GM12878 (cell line): ENCODE data around the gene MYBBP1A. TPM values are rescaled to one million over a fixed set of nuclear protein-coding genes. Genes with fewer than 3 reads are reported as not detected.

Experiments
- ATAC-seq: fragments of 200-7000 bp; cut with Tn5 transposase; 3 replicates; pipeline ENCODE4 v1.9.1; 2020; ENCODE audit warnings: mild to moderate bottlenecking, moderate library complexity
- BruUV-seq: library from RNA; stranded (reverse); fragments of 400-500 nt; replicated peaks from 2 replicates; lab custom pipeline; 2021; lab: Mats Ljungman, UMichigan
- CTCF ChIA-PET: fragments of 300-600 bp; sonication (Branson Sonifier 250); formaldehyde crosslinking; extraction: SDS; loops from one replicate; lab custom pipeline; 2021; ENCODE audit warnings: inconsistent platforms; lab: Yijun Ruan, JAX
- POLR2A ChIA-PET: fragments of 350-600 bp; formaldehyde crosslinking; extraction: SDS; loops from one replicate; lab custom pipeline; 2021; ENCODE audit warnings: inconsistent platforms; lab: Charles Lee
- RAD21 ChIA-PET: fragments of 300-600 bp; sonication (Branson Sonifier 250); formaldehyde crosslinking; loops from one replicate; lab custom pipeline; 2023; ENCODE audit warnings: antibody characterized with exemption; ENCODE audit not compliant: unreplicated experiment; lab: Charles Lee
- SMC1A ChIA-PET: fragments of 300-600 bp; sonication (Branson Sonifier 250); formaldehyde crosslinking; loops from one replicate; lab custom pipeline; 2023; ENCODE audit not compliant: unreplicated experiment, uncharacterized antibody; lab: Charles Lee
- DNase-seq: peaks from one replicate; pipeline ENCODE4 v3.0.0-alpha.2; 2011; ENCODE audit warnings: low read depth, low spot score
- FAIRE-seq: peaks from 3 replicates; lab custom pipeline; 2011; peaks lifted over from hg19 to GRCh38; lab: Jason Lieb, UNC
- H2AFZ ChIP-seq: 2 replicates; pipeline ENCODE4 v1.6.0; 2011; ENCODE audit warnings: low read depth, low read length, control low read depth; ENCODE audit not compliant: control insufficient read depth
- H3K27ac ChIP-seq: 2 replicates; pipeline ENCODE4 v1.5.1; 2011; ENCODE audit warnings: control low read depth; ENCODE audit not compliant: control insufficient read depth, insufficient read depth
- H3K27me3 ChIP-seq, 2 experiments: replicated peaks in 1 of 2; 2 replicates each; pipeline versions ENCODE4 v1.6.0 to v1.6.1; 2011; ENCODE audit warnings: low read length in 1 of 2; ENCODE audit not compliant: control insufficient read depth in 2 of 2, insufficient read depth in 2 of 2
- H3K36me3 ChIP-seq, 2 experiments: 2 replicates each; pipeline ENCODE4 v1.5.1; 2011; ENCODE audit warnings: low read length in 1 of 2; ENCODE audit not compliant: control insufficient read depth in 2 of 2, insufficient read depth in 2 of 2
- H3K4me1 ChIP-seq: 2 replicates; pipeline ENCODE4 v1.6.1; 2011; ENCODE audit warnings: mild to moderate bottlenecking, low read length, moderate library complexity, mixed read lengths; ENCODE audit not compliant: control insufficient read depth, insufficient read depth
- H3K4me2 ChIP-seq: 2 replicates; pipeline ENCODE4 v1.6.0; 2011; ENCODE audit warnings: control low read depth; ENCODE audit not compliant: control insufficient read depth, insufficient read depth
- H3K4me3 ChIP-seq: fragments of 200-600 bp; sonication (generic); 2 replicates; pipeline ENCODE4 v1.5.1; 2016
- H3K79me2 ChIP-seq: 2 replicates; pipeline ENCODE4 v1.6.0; 2011; ENCODE audit warnings: low read length; ENCODE audit not compliant: control insufficient read depth, insufficient read depth
- H3K9ac ChIP-seq: 2 replicates; pipeline ENCODE4 v1.8.0; 2011; ENCODE audit warnings: low read length, control low read depth, mixed read lengths; ENCODE audit not compliant: control insufficient read depth, insufficient read depth
- H3K9me3 ChIP-seq: replicated peaks from 3 replicates; pipeline ENCODE4 v1.5.1; 2011; ENCODE audit warnings: mild to moderate bottlenecking, low read length; ENCODE audit not compliant: control insufficient read depth, insufficient read depth
- H4K20me1 ChIP-seq: 2 replicates; pipeline ENCODE4 v1.6.0; 2011; ENCODE audit not compliant: control insufficient read depth, insufficient read depth
- CBX5 ChIP-seq: sonication (generic); IDR thresholded peaks from 2 replicates; pipeline ENCODE4 v1.6.1; 2016; ENCODE audit warnings: low read depth, moderate library complexity, mild to moderate bottlenecking, inconsistent platforms
- JUND ChIP-seq: IDR thresholded peaks from 2 replicates; pipeline ENCODE4 v1.6.1; 2012; ENCODE audit warnings: low read depth, mild to moderate bottlenecking, low read length, improper control_type of control experiment, moderate library complexity
- MEF2B ChIP-seq: fragments of 450-650 bp; IDR thresholded peaks from 2 replicates; pipeline ENCODE4 v1.6.1; 2018; ENCODE audit warnings: mild to moderate bottlenecking, moderate library complexity; ENCODE audit not compliant: partially characterized antibody, poor library complexity, severe bottlenecking
- MLLT1 ChIP-seq: fragments of 450-650 bp; IDR thresholded peaks from 2 replicates; pipeline ENCODE4 v1.6.1; 2016; ENCODE audit warnings: mild to moderate bottlenecking
- MYB ChIP-seq: fragments of 150-350 bp; IDR thresholded peaks from 2 replicates; pipeline ENCODE4 v1.6.1; 2014; ENCODE audit warnings: mild to moderate bottlenecking, low read depth, low read length, borderline replicate concordance
- NRF1 ChIP-seq: conservative IDR thresholded peaks from 2 replicates; pipeline ENCODE4 v1.6.1; 2011; ENCODE audit warnings: mild to moderate bottlenecking, low read depth, low read length, improper control_type of control experiment
- RUNX3 ChIP-seq: IDR thresholded peaks from 2 replicates; pipeline ENCODE4 v1.6.1; 2012; ENCODE audit warnings: low read length, inconsistent platforms
- SP1 ChIP-seq: IDR thresholded peaks from one replicate; pipeline ENCODE4 v1.6.1; 2011; ENCODE audit warnings: low read depth, low read length
- SPI1 ChIP-seq: IDR thresholded peaks from 2 replicates; pipeline ENCODE4 v1.6.1; 2011; ENCODE audit warnings: low read depth, mild to moderate bottlenecking, low read length, moderate library complexity, borderline replicate concordance; ENCODE audit not compliant: insufficient read depth
- SREBF2 ChIP-seq: IDR thresholded peaks from 2 replicates; pipeline ENCODE4 v1.6.1; 2012; ENCODE audit warnings: mild to moderate bottlenecking, low read length
- TAF1 ChIP-seq: IDR thresholded peaks from 2 replicates; pipeline ENCODE4 v1.6.1; 2011; ENCODE audit warnings: mild to moderate bottlenecking, low read depth, low read length, borderline replicate concordance
- USF2 ChIP-seq: IDR thresholded peaks from 2 replicates; pipeline ENCODE4 v1.6.1; 2011; ENCODE audit warnings: low read depth, low read length, improper control_type of control experiment, borderline replicate concordance
- whole genome bisulfite sequencing: methylation state at CpG from one replicate; pipeline ENCODE4 v1.1.6; 2016; ENCODE audit warnings: low lambda C conversion rate; ENCODE audit not compliant: insufficient replicate concordance, insufficient coverage; ENCODE audit errors: missing lambda C conversion rate; 5-methylcytosine and 5-hydroxymethylcytosine counted together
- in situ Hi-C: fragments of 300-500 bp; cut with MboI; formaldehyde crosslinking; loops from 9 replicates; pipeline ENCODE4 v1.14.3; 2018; ENCODE audit warnings: mixed read lengths
- intact Hi-C: fragments of 100-400 bp; cut with micrococcal nuclease; formaldehyde crosslinking; loops from one replicate; pipeline ENCODE4 v1.14.2; 2022; ENCODE audit not compliant: unreplicated experiment
- polyA plus RNA-seq, 11 experiments: library from polyadenylated mRNA; depleted of rRNA in 4 of 11; unstranded in 6 of 11; stranded (reverse) in 5 of 11; fragments of >200 nt; fragmentation: Nextera tagmentation in 4 of 11; fragmentation: Illumina TruSeq in 1 of 11; extraction: Ambion mirVana in 4 of 11; extraction: Trizol in 1 of 11; gene quantifications; 1 replicate in 1 of 11; 2 replicates in 10 of 11; pipeline versions ENCODE4 v1.2.1 to v1.2.3, GENCODE V29; 2011 to 2016; ENCODE audit warnings: inconsistent platforms in 2 of 11, missing spikeins in 2 of 11, low read depth in 1 of 11
- total RNA-seq, 4 experiments: library from RNA; depleted of rRNA in 3 of 4; stranded (reverse); fragments of >200 nt in 3 of 4; fragmentation: Illumina TruSeq in 1 of 4; extraction: Trizol in 1 of 4; gene quantifications; 2 replicates each; pipeline versions ENCODE4 v1.2.1 to v1.2.3, GENCODE V29; 2013 to 2021

The MYBBP1A gene
- total and polyA plus RNA-seq, 10 of the 15 experiments (the other 5 are each of a cell fraction or from before 2014, with no cell fraction given) = 2.5 to 121 (median 71.6) TPM

GRCh38 chr17:4511199-4511932, 43.8 kb downstream of the MYBBP1A start:
- no peak for FAIRE-seq
- Histone ChIP-seq H3K4me3 (no peak overlapping the region), H3K9me3 (no peaks in the 10 kb centered on the region), H3K27me3 (no peaks in the 10 kb centered on the region)
- peak; percentile 53 for ATAC-seq
- RAD21 ChIA-PET = no interaction called here
- BruUV-seq = no TSS peak
- 34% methylated on average over 10 of the region's 10 CpGs for WGBS
- TF ChIP-seq SPI1 (peak; percentile 61; the same call in 1 of the 2 replicates), USF2 (no peak)
- TF ChIP-seq, all 136 proteins: peak for 1
- no peaks in the 10 kb centered on the region for H4K20me1 ChIP-seq
- in situ Hi-C loops = no loop called here
- intact Hi-C loops = no loop called here
- H2AFZ ChIP-seq = no peak overlapping the region
- H3K9ac ChIP-seq = no peak overlapping the region
- H3K79me2 ChIP-seq = no peaks in the 10 kb centered on the region
- peaks cover 6% of the 10 kb centered on the region; the same call in 1 of the 2 replicates for H3K4me1 ChIP-seq
- H3K27ac ChIP-seq = no peak overlapping the region
- H3K36me3 ChIP-seq = no peaks in the 10 kb centered on the region
- POLR2A ChIA-PET = no interaction called here
- DNase-seq = no peak
- CTCF ChIA-PET = no interaction called here
- no peak overlapping the region for H3K4me2 ChIP-seq
- SMC1A ChIA-PET = no interaction called here

- no peak for ATAC-seq
- intact Hi-C loops = no loop called here
- Histone ChIP-seq H3K27ac (no peak overlapping the region), H3K27me3 (no peaks in the 10 kb centered on the region), H3K79me2 (no peaks in the 10 kb centered on the region), H3K36me3 (no peaks in the 10 kb centered on the region), H4K20me1 (no peaks in the 10 kb centered on the region), H3K4me3 (no peak overlapping the region), H3K9me3 (no peaks in the 10 kb centered on the region), H3K4me2 (no peak overlapping the region), H2AFZ (no peak overlapping the region), H3K4me1 (peaks cover 6% of the 10 kb centered on the region; the same call in 1 of the 2 replicates), H3K9ac (no peak overlapping the region)
- in situ Hi-C loops = no loop called here
- ChIA-PET SMC1A (no interaction called here), POLR2A (interaction anchor here (1.2 kb wide), 1 partner anchor 8 kb away, joined by 4 read pairs; no protein-coding TSS in a partner anchor), CTCF (interaction anchor here (0.6 to 1.5 kb wide), 2 partner anchors 40 to 56 kb away, joined by 3 read pairs; no protein-coding TSS in a partner anchor), RAD21 (no interaction called here)
- DNase-seq = no peak
- no TSS peak for BruUV-seq
- FAIRE-seq = no peak
- WGBS = 49% methylated on average over 11 of the region's 11 CpGs
- TF ChIP-seq NRF1 = no peak
- no peak for TF ChIP-seq JUND
- no peak for TF ChIP-seq CBX5
- no peak for TF ChIP-seq RUNX3
- TF ChIP-seq SREBF2 = no peak
- no peak for TF ChIP-seq MYB
- TF ChIP-seq MLLT1 = no peak
- TF ChIP-seq MEF2B = no peak
- no peak for TF ChIP-seq USF2
- no peak for TF ChIP-seq TAF1
- no peak for TF ChIP-seq SP1
These were observed 44.6 kb downstream of the MYBBP1A start for GRCh38 chr17:4510618-4510941.
